ENCODE data around the gene GJB2.

- no peak for TF ChIP-seq CTCF (IDR thresholded peaks at IDR 0.05)
- TF ChIP-seq POLR2A (IDR thresholded peaks at IDR 0.05), result no peak
- no peak for TF ChIP-seq EP300 (IDR thresholded peaks at IDR 0.05)
Observed at GRCh38 chr13:20150561-20150960, 42.2 kb downstream of the GJB2 start.

All from ovary (tissue), 3 donors.